Measurements from ENCODE around the gene SBF2. TPM values are rescaled to one million over a fixed set of nuclear protein-coding genes. Genes with fewer than 3 reads are reported as not detected.

The SBF2 gene
- total and polyA plus RNA-seq, 8 donors: 25.7 to 62.6 (median 57.0) TPM

DNA sequence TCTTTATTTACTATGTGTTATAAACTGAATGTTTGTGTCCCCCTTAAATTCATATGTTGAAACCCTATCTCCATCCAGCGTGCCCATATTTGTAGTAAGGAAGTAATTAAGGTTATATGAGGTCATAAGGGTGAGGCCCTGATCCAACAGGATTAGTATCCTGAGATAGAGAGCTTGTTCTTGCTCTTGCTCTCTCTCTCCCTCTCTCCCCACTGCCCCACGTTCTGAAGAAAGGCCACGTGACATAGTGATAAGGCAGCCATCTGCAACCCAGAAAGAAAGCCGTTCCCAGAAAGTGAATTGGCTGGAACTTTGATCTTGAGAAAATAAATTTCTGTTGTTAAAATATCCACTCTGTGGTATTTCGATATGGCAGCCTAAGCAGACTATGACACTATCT, 417.7 kb downstream of the SBF2 start:
- H3K4me3 ChIP-seq: no peak overlapping the region
- ATAC-seq: no peak
- H3K4me1 ChIP-seq: no peaks in the 10 kb centered on the region
- intact Hi-C loops (cut with DNase I): no loop called here
- TF ChIP-seq, protein P1, sequence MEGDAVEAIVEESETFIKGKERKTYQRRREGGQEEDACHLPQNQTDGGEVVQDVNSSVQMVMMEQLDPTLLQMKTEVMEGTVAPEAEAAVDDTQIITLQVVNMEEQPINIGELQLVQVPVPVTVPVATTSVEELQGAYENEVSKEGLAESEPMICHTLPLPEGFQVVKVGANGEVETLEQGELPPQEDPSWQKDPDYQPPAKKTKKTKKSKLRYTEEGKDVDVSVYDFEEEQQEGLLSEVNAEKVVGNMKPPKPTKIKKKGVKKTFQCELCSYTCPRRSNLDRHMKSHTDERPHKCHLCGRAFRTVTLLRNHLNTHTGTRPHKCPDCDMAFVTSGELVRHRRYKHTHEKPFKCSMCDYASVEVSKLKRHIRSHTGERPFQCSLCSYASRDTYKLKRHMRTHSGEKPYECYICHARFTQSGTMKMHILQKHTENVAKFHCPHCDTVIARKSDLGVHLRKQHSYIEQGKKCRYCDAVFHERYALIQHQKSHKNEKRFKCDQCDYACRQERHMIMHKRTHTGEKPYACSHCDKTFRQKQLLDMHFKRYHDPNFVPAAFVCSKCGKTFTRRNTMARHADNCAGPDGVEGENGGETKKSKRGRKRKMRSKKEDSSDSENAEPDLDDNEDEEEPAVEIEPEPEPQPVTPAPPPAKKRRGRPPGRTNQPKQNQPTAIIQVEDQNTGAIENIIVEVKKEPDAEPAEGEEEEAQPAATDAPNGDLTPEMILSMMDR (IDR thresholded peaks at IDR 0.05): no peak
- DNase-seq: no peak
- no peaks in the 10 kb centered on the region for H3K27me3 ChIP-seq
- no peaks in the 10 kb centered on the region for H3K36me3 ChIP-seq
- H3K9me3 ChIP-seq: peaks cover 0 to 6% of the 10 kb centered on the region in 2 donors
- H3K27ac ChIP-seq: no peak overlapping the region

DNA sequence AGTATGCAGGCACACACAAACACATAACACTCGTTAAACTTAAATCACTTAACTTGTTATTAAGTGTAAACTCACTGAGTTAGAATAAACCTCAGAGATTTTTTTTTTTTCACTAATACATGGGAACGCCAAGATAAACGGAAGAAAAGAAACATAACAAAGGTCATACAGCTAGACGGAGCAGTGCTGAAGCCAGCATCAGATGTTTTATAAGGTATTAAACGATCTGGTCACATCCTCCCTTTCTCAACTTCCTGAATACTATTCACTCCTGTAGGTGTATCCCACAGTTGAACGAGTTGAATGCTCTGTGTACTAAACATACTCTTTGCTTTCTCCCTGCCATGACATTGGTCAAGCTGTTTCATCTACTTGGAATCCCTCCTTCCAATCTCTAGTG, 418.2 kb downstream of the SBF2 start:
- no peaks in the 10 kb centered on the region for H3K36me3 ChIP-seq
- peaks cover 0 to 6% of the 10 kb centered on the region in 2 donors for H3K9me3 ChIP-seq
- intact Hi-C loops (cut with DNase I): no loop called here
- no peak overlapping the region for H3K27ac ChIP-seq
- TF ChIP-seq, protein P1 (IDR thresholded peaks at IDR 0.05): no peak
- ATAC-seq: no peak
- no peak for DNase-seq
- H3K4me3 ChIP-seq: no peak overlapping the region
- H3K4me1 ChIP-seq: no peaks in the 10 kb centered on the region
- H3K27me3 ChIP-seq: no peaks in the 10 kb centered on the region

GRCh38 chr11:9875399-9875798, 418.6 kb downstream of the SBF2 start:
- ATAC-seq (no peak), DNase-seq (no peak)
- Histone ChIP-seq H3K4me3 (no peak overlapping the region), H3K27me3 (no peaks in the 10 kb centered on the region), H3K36me3 (peaks cover 0 to 3% of the 10 kb centered on the region in 2 donors), H3K9me3 (peaks cover 0 to 6% of the 10 kb centered on the region in 2 donors), H3K27ac (no peak overlapping the region), H3K4me1 (no peaks in the 10 kb centered on the region)
- TF ChIP-seq, protein P1 (IDR thresholded peaks at IDR 0.05): no peak
- intact Hi-C loops (cut with DNase I): no loop called here

GRCh38 chr11:9874466-9874865, 419.6 kb downstream of the SBF2 start:
- H3K27me3 ChIP-seq: no peaks in the 10 kb centered on the region
- TF ChIP-seq, protein P1 (IDR thresholded peaks at IDR 0.05): no peak
- DNase-seq (no peak), ATAC-seq (no peak)
- H3K9me3 ChIP-seq: peaks cover 0 to 6% of the 10 kb centered on the region in 2 donors
- peaks cover 0 to 3% of the 10 kb centered on the region in 2 donors for H3K36me3 ChIP-seq
- H3K27ac ChIP-seq: no peak overlapping the region
- H3K4me1 ChIP-seq: no peaks in the 10 kb centered on the region
- intact Hi-C loops (cut with DNase I): no loop called here
- no peak overlapping the region for H3K4me3 ChIP-seq

- H3K27ac ChIP-seq: no peak overlapping the region
- H3K9me3 ChIP-seq: no peaks in the 10 kb centered on the region
- intact Hi-C loops (cut with DNase I): no loop called here
- H3K4me1 ChIP-seq: no peaks in the 10 kb centered on the region
- peaks cover 0 to 3% of the 10 kb centered on the region in 2 donors for H3K36me3 ChIP-seq
- DNase-seq: no peak
- no peaks in the 10 kb centered on the region for H3K27me3 ChIP-seq
- TF ChIP-seq, protein P1 (IDR thresholded peaks at IDR 0.05): no peak
- ATAC-seq: no peak
- H3K4me3 ChIP-seq: no peak overlapping the region
Observed at GRCh38 chr11:9868641-9869040, 425.4 kb downstream of the SBF2 start.

Measured in left lung (tissue), 10 donors.